Prostate gland (tissue), 2 donors: ENCODE results near the gene ADK. TPM values are rescaled to one million over a fixed set of nuclear protein-coding genes. Genes with fewer than 3 reads are reported as not detected.
"Not testable (repeated sequence)": the region's sequence is repeated elsewhere in the genome, so short reads cannot be mapped to it uniquely, and the experiment has no call there.

Experiments used
- DNase-seq: peaks from one replicate; pipeline ENCODE4 v3.0.0-alpha.2; 2019; ENCODE audit warnings: low spot score
- H3K27ac ChIP-seq, 2 donors: fragments of 200-600 bp; sonication (generic); 2 replicates each; pipeline ENCODE4 v1.5.1; 2017 to 2019
- H3K27me3 ChIP-seq: fragments of 200-600 bp; sonication (generic); replicated peaks from 2 replicates; pipeline ENCODE4 v1.5.1; 2019; ENCODE audit not compliant: insufficient read depth
- H3K36me3 ChIP-seq, 2 donors: fragments of 200-600 bp; sonication (generic); 1 replicate in 1 of 2; 2 replicates in 1 of 2; pipeline versions ENCODE4 v1.5.1 to v1.8.1; 2017 to 2019
- H3K4me1 ChIP-seq: fragments of 200-600 bp; sonication (generic); replicated peaks from 2 replicates; pipeline ENCODE4 v1.5.1; 2019
- H3K4me3 ChIP-seq, 2 donors: fragments of 200-600 bp; sonication (generic); 2 replicates each; pipeline ENCODE4 v1.5.1; 2017 to 2019
- H3K9me3 ChIP-seq: fragments of 200-600 bp; sonication (generic); 2 replicates; pipeline ENCODE4 v1.5.1; 2017
- POLR2A ChIP-seq: fragments of 450-650 bp; IDR thresholded peaks from one replicate; pipeline ENCODE4 v1.6.1; 2016; ENCODE audit warnings: antibody characterized with exemption, mild to moderate bottlenecking
- POLR2AphosphoS5 ChIP-seq: sonication (generic); formaldehyde crosslinking; IDR thresholded peaks from one replicate; pipeline ENCODE4 v1.6.1; 2017; ENCODE audit warnings: antibody characterized with exemption
- WGBS: methylation state at CpG from one replicate; pipeline ENCODE4 v1.1.5; 2018; 5-methylcytosine and 5-hydroxymethylcytosine counted together
- intact Hi-C: fragments of 100-400 bp; cut with DNase I; formaldehyde crosslinking; loops from one replicate; pipeline ENCODE4 v1.14.2; 2022
- total RNA-seq, 2 donors: library from RNA; depleted of rRNA; stranded (reverse); fragments of >200 nt; gene quantifications; one replicate each; pipeline ENCODE4 v1.1.0, GENCODE V29; 2016
- TF ChIP-seq, protein P1 (sequence below), 4 experiments: fragments of 200-600 bp in 2 of 4; fragments of 450-650 bp in 2 of 4; sonication (generic) in 2 of 4; IDR thresholded peaks; 1 replicate in 3 of 4; 2 replicates in 1 of 4; pipeline ENCODE4 v1.5.1; 2016 to 2019; ENCODE audit warnings: antibody characterized with exemption in 4 of 4, mild to moderate bottlenecking in 2 of 4, moderate library complexity in 2 of 4

The ADK gene
- total RNA-seq, 2 donors from 2014 or later = 34.1 to 42.5 TPM

DNA sequence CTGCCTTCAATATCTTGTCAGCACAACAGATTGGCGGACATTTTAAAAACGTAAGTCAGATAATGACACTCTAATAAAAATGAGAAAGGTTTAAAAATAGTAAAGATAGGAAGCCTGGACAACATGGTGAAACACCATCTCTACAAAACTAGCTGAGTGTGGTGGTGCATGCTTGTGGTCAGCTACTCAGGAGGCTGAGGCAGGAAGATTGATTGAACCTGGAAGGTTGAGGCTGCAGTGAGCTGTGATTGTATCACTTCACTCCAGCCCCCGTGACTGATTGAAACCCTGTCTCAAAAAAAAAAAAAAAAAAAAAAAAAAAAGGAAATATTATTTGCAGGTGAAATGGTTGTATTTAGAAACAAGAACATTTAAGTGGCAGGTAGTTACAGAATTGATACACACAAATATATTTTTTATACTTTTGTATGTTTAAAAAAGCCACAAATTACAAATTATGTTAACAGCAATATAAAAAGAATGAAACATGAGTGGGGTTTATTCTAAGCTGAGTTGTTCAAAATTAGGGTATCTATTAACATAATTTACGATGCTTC is 141.9 kb downstream of the ADK start:
- Histone ChIP-seq H3K36me3 (no peaks in the 10 kb centered on the region), H3K27ac (no peak overlapping the region), H3K9me3 (no peaks in the 10 kb centered on the region), H3K4me1 (no peaks in the 10 kb centered on the region), H3K4me3 (no peak overlapping the region), H3K27me3 (no peaks in the 10 kb centered on the region)
- TF ChIP-seq, protein P1, sequence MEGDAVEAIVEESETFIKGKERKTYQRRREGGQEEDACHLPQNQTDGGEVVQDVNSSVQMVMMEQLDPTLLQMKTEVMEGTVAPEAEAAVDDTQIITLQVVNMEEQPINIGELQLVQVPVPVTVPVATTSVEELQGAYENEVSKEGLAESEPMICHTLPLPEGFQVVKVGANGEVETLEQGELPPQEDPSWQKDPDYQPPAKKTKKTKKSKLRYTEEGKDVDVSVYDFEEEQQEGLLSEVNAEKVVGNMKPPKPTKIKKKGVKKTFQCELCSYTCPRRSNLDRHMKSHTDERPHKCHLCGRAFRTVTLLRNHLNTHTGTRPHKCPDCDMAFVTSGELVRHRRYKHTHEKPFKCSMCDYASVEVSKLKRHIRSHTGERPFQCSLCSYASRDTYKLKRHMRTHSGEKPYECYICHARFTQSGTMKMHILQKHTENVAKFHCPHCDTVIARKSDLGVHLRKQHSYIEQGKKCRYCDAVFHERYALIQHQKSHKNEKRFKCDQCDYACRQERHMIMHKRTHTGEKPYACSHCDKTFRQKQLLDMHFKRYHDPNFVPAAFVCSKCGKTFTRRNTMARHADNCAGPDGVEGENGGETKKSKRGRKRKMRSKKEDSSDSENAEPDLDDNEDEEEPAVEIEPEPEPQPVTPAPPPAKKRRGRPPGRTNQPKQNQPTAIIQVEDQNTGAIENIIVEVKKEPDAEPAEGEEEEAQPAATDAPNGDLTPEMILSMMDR (IDR thresholded peaks at IDR 0.05) = no peak
- TF ChIP-seq POLR2AphosphoS5 (no peak), POLR2A (no peak)
- WGBS = 72% methylated on average over 4 of the region's 4 CpGs
- intact Hi-C loops = no loop called here
- no peak for DNase-seq

DNA sequence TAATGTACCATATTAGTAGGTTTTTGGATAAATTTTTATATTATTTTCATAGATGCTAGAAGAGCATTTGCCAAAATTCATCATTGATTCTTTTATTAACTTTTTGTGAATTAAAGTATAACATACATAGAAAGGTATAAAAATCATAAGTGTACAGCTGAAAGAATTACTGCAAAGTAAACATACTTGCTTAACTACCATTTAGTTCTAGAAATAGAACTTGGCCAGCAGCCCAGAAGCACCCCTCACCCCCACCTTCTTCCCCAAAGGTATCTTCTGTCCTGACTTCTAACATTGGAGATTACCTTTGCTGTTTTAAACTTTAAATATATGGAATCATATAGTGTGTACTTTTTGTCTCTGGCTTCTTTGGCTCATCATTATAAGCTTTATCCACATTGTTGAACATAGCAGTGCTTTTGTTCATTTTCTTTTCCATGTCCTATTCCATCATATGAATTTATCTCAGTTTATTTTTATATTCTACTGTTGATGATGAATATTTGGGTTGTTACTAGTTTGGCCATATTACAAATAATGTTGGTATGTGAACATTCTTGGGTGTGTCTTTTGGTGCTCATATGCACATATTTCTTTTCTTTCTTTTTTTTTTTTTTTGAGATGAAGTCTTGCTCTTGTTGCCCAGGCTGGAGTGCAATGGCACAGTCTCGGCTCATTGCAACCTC is 142.8 kb downstream of the ADK start:
- 76% methylated on average over 1 of the region's 1 CpG for WGBS
- no peak overlapping the region for H3K27ac ChIP-seq
- TF ChIP-seq, protein P1 (IDR thresholded peaks at IDR 0.05) = no peak
- TF ChIP-seq POLR2AphosphoS5 (no peak), POLR2A (no peak)
- no peaks in the 10 kb centered on the region for H3K4me1 ChIP-seq
- no peak overlapping the region for H3K4me3 ChIP-seq
- DNase-seq = no peak
- H3K9me3 ChIP-seq = no peaks in the 10 kb centered on the region
- intact Hi-C loops = no loop called here
- H3K36me3 ChIP-seq = no peaks in the 10 kb centered on the region
- H3K27me3 ChIP-seq = no peaks in the 10 kb centered on the region

DNA sequence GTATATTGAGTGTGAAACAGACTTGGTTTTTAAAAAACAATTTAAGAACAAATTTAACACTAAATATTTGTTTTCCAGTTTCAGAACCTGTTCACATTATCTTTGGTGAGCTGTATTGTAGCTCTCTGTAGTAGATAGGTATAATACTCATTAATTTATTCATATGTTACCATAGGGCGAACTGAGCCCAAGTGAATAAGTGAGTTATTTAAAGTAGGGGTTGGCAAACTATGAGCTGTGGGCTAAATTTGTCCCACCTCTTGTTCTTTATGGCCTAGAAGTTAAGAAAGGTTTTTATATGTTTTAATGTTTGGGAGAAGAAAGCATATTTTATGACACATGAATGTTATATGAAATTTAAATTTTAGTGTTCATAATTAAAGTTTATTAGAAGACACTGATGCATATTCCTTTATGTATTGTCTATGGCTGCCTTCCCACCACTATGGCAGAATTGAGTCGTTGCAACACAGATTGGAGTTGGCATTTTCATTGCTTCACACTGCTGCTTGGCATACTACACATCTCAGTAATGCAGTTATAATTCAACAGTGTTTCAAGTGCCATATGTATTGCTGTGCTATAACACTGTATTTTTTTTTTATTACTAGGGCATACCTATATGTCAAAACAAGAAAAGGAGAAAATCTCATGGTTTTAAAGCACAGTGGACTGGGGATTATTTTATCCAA is 146.5 kb downstream of the ADK start:
- intact Hi-C loops = no loop called here
- no peak for TF ChIP-seq POLR2A
- TF ChIP-seq, protein P1 (IDR thresholded peaks at IDR 0.05) = no peak
- no peak for TF ChIP-seq POLR2AphosphoS5

DNA sequence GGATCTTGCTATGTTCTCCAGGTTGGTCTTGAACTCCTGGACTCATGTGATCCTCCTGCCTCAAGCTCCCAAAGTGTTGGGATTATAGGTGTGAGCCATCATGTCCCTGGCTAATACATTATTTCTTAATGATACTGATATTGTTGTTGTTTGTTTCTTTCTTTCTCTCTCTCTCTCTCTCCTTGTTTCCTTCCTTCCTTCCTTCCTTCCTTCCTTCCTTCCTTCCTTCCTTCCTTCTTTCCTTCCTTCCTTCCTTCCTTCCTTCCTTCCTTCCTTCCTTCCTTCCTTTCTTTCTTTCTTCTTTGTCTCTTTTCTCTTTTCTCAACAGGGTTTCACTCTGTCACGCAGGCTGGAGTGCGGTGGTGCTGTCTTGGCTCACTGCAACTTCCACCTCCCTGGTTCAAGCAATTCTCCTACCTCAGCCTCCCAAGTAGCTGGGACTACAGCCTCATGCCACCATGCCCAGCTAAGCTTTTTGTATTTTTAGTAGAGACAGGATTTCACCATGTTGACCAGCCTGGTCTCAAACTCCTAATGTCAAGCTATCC is 149.1 kb downstream of the ADK start:
- WGBS = 93% methylated on average over 2 of the region's 2 CpGs
- intact Hi-C loops, H3K4me3 ChIP-seq, H3K36me3 ChIP-seq, H3K27ac ChIP-seq, H3K9me3 ChIP-seq, H3K27me3 ChIP-seq, DNase-seq, H3K4me1 ChIP-seq: not testable (repeated sequence)

More for the DNA sequence above, 146.5 kb downstream of the ADK start:
- Histone ChIP-seq H3K4me1 (no peaks in the 10 kb centered on the region), H3K27me3 (no peaks in the 10 kb centered on the region), H3K36me3 (no peaks in the 10 kb centered on the region), H3K4me3 (no peak overlapping the region), H3K27ac (no peak overlapping the region), H3K9me3 (no peaks in the 10 kb centered on the region)
- DNase-seq = no peak
- WGBS = 83% methylated on average over 2 of the region's 2 CpGs

DNA sequence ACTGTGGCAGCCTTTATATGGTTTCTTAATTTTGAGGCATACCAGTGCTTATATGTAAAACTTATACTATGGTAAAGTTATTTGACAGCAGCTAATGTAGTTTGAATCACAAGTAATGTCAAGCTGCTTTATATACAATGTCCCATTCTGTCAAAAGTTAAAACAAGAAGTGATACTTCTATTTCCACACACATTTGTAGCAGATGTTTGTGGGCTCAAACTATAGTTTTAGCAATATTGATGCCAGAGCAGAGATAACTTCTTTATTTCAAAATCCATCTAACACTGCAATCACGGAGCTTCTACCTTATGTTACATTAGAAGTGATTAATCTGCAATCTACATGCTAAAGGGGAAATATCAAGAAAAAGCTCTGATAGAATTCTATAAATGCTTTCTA is 149.6 kb downstream of the ADK start:
- no peak for DNase-seq
- TF ChIP-seq POLR2A = no peak
- TF ChIP-seq, protein P1 (IDR thresholded peaks at IDR 0.05) = no peak
- TF ChIP-seq POLR2AphosphoS5 = no peak
- WGBS = 68% methylated on average over 1 of the region's 1 CpG
- Histone ChIP-seq H3K27me3 (no peaks in the 10 kb centered on the region), H3K9me3 (no peaks in the 10 kb centered on the region), H3K36me3 (no peaks in the 10 kb centered on the region), H3K27ac (no peak overlapping the region), H3K4me1 (no peaks in the 10 kb centered on the region), H3K4me3 (no peak overlapping the region)
- intact Hi-C loops = no loop called here
